ENCODE results near the gene MTG1. TPM values are rescaled to one million over a fixed set of nuclear protein-coding genes. Genes with fewer than 3 reads are reported as not detected.

The MTG1 gene
- total RNA-seq, 4 donors from 2014 or later = 28.7 to 65.7 (median 34.7) TPM

GRCh38 chr10:133456041-133456951, 62.3 kb downstream of the MTG1 start:
- H3K27me3 ChIP-seq = no peaks in the 10 kb centered on the region
- no peak overlapping the region for H3K27ac ChIP-seq
- WGBS, 2 donors = 88 to 90% methylated on average over 33 to 46 of the region's 46 CpGs
- no peaks in the 10 kb centered on the region for H3K4me1 ChIP-seq
- no peak overlapping the region for H3K4me3 ChIP-seq
- peaks cover 0 to 52% (median 0%) of the 10 kb centered on the region in 3 donors for H3K36me3 ChIP-seq
- peaks cover 0 to 16% (median 2%) of the 10 kb centered on the region in 4 donors for H3K9me3 ChIP-seq
- no peak for TF ChIP-seq POLR2A (IDR thresholded peaks at IDR 0.05)
- no peak for DNase-seq (ENCODE audit: low spot score in 2 of 2)

DNA sequence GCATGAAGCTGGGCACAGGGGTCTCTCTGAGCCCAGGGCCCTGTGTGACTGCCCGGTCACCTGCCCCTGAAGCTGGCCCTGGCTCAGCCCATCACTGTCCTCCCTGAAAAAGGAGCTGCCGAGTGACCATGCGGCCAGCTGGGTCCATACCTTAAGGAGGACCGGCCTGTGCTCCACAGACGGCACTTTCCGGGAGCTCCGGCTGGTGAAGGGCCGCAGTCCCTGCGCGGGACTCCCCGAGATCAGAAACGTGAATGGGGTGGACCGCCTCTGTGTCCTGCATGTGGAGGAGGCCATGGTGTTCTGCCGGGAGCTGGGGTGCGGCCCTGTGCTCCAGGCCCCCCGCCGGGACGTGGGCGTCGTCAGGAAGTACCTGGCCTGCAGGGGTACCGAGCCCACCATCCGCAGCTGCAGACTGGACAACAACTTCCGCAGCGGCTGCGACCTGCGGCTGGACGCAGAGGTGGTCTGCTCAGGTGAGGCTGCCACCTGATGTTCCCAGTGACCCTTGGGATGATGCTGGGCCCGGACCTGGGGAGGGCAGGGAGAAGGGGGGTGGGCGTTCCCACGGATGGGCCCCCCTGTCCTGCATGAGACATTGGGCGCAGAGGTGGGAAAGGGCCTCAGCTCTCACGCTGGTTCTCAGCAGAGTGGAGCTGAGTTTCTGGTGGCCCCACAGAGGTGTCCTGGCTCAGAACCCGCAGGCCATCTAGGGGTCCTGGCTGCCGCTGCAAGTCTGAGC, 63.3 kb downstream of the MTG1 start:
- H3K27me3 ChIP-seq = no peaks in the 10 kb centered on the region
- H3K4me3 ChIP-seq = no peak overlapping the region
- no peak overlapping the region for H3K27ac ChIP-seq
- peaks cover 0 to 60% (median 0%) of the 10 kb centered on the region in 3 donors for H3K36me3 ChIP-seq
- DNase-seq (ENCODE audit: low spot score in 2 of 2) = no peak
- WGBS, 2 donors = 86 to 87% methylated on average over 18 to 25 of the region's 34 CpGs
- TF ChIP-seq EP300 (IDR thresholded peaks at IDR 0.05) (no peak), CTCF (IDR thresholded peaks at IDR 0.05) (no peak), POLR2A (IDR thresholded peaks at IDR 0.05) (no peak)
- no peaks in the 10 kb centered on the region for H3K4me1 ChIP-seq
- peaks cover 0 to 16% (median 0%) of the 10 kb centered on the region in 4 donors for H3K9me3 ChIP-seq

DNA sequence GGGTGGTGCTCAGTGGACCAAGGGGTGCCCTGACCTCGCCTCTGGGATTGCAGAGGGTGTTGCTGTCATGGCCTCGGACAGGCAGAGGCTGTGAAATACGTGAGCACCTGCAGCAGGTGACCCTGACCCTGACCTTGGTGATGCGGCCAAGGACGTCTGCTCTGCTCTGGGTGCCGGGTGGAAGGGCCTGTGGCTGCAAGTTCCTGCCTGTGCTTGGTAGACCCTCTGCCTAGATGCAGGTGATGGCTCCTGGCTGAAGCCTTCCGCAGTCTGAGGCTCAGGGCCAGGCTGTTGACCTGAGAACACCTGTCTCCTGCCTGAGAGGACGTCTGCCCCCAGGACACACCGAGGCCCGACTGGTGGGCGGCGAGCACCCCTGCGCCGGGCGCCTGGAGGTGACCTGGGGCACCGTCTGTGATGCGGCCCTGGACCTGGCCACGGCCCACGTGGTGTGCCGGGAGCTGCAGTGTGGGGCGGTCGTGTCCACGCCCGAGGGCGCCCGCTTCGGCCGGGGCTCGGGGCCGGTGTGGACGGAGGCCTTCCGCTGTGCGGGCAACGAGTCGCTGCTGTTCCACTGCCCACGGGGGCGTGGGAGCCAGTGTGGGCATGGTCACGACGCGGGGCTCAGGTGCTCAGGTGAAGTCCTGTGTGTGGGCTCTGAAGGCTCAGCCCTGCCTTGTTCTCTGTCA, 64.2 kb downstream of the MTG1 start:
- Histone ChIP-seq H3K27me3 (no peaks in the 10 kb centered on the region), H3K9me3 (peaks cover 0 to 16% (median 0%) of the 10 kb centered on the region in 4 donors), H3K27ac (no peak overlapping the region), H3K36me3 (peaks cover 0 to 68% (median 0%) of the 10 kb centered on the region in 3 donors), H3K4me1 (no peaks in the 10 kb centered on the region), H3K4me3 (no peak overlapping the region)
- no peak for DNase-seq (ENCODE audit: low spot score in 2 of 2)
- 93% methylated on average over 18 to 39 of the region's 40 CpGs for WGBS, 2 donors
- TF ChIP-seq POLR2A (IDR thresholded peaks at IDR 0.05) (no peak), CTCF (IDR thresholded peaks at IDR 0.05) (no peak), EP300 (IDR thresholded peaks at IDR 0.05) (no peak)

- TF ChIP-seq CTCF (IDR thresholded peaks at IDR 0.05) (no peak), POLR2A (IDR thresholded peaks at IDR 0.05) (no peak), EP300 (IDR thresholded peaks at IDR 0.05) (no peak)
- 84 to 90% methylated on average over 16 to 21 of the region's 21 CpGs for WGBS, 2 donors
- Histone ChIP-seq H3K4me3 (no peak overlapping the region), H3K27me3 (no peaks in the 10 kb centered on the region), H3K9me3 (peaks cover 0 to 16% (median 0%) of the 10 kb centered on the region in 4 donors), H3K4me1 (no peaks in the 10 kb centered on the region), H3K36me3 (peaks cover 0 to 75% (median 0%) of the 10 kb centered on the region in 3 donors), H3K27ac (no peak overlapping the region)
- DNase-seq (ENCODE audit: low spot score in 2 of 2) = no peak
Observed at GRCh38 chr10:133458710-133459453, 64.9 kb downstream of the MTG1 start.
